Measurements from ENCODE around the gene ZHX3.

Gene ZHX3

GRCh38 chr20:41167118-41167470 is 150.4 kb downstream of the ZHX3 start:
- CTCF ChIA-PET = interaction anchor here (0.6 to 2.0 kb wide), 3 partner anchors 66 to 224 kb away, joined by 4 to 9 read pairs (median 5); partner anchors contain the start of gene LPIN3
- H3K27ac ChIP-seq = peak overlapping the region; percentile 76
- POLR2A ChIA-PET (ENCODE audit: low non-redundant PET) = no interaction called here
- TF ChIP-seq, protein P1, sequence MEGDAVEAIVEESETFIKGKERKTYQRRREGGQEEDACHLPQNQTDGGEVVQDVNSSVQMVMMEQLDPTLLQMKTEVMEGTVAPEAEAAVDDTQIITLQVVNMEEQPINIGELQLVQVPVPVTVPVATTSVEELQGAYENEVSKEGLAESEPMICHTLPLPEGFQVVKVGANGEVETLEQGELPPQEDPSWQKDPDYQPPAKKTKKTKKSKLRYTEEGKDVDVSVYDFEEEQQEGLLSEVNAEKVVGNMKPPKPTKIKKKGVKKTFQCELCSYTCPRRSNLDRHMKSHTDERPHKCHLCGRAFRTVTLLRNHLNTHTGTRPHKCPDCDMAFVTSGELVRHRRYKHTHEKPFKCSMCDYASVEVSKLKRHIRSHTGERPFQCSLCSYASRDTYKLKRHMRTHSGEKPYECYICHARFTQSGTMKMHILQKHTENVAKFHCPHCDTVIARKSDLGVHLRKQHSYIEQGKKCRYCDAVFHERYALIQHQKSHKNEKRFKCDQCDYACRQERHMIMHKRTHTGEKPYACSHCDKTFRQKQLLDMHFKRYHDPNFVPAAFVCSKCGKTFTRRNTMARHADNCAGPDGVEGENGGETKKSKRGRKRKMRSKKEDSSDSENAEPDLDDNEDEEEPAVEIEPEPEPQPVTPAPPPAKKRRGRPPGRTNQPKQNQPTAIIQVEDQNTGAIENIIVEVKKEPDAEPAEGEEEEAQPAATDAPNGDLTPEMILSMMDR (conservative IDR thresholded peaks at IDR 0.05; ENCODE audit: low read depth) = no peak
- no peak for DNase-seq (ENCODE audit: low spot score)

DNA sequence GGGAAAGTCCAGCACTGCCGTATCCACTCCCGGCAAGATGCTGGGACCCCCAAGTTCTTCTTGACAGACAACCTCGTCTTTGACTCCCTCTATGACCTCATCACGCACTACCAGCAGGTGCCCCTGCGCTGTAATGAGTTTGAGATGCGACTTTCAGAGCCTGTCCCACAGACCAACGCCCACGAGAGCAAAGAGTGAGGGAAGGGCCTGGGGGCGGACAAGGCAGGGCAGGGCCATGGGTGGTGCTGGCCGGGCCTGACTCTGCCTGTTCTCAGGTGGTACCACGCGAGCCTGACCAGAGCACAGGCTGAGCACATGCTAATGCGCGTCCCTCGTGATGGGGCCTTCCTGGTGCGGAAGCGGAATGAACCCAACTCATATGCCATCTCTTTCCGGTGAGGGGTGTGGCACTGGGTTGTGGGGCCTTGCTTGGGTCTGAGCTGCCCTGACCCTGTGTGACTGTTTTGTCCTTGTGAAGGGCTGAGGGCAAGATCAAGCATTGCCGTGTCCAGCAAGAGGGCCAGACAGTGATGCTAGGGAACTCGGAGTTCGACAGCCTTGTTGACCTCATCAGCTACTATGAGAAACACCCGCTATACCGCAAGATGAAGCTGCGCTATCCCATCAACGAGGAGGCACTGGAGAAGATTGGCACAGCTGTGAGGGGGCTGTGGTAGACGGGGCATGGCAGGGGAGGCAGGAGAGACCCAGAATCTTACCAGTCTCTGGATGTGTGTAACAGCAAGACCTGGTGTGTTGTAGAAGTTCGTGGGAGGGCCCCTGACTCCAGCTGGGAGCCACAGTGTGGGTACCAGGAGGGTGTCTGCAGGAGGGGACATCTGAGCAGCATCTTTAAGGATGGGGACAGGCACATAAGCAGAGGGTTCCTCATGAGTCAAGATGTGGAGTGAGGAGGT is 151.1 kb downstream of the ZHX3 start:
- ChIA-PET CTCF (interaction anchor here (1.6 to 2.0 kb wide), 2 partner anchors 66 to 174 kb away, joined by 4 to 9 read pairs; partner anchors contain the start of gene LPIN3), POLR2A (ENCODE audit: low non-redundant PET) (no interaction called here)
- no peak for DNase-seq (ENCODE audit: low spot score)
- TF ChIP-seq, protein P1 (conservative IDR thresholded peaks at IDR 0.05; ENCODE audit: low read depth) = no peak
- H3K27ac ChIP-seq = peak overlapping the region; percentile 76

- POLR2A ChIA-PET (ENCODE audit: low non-redundant PET) = no interaction called here
- peak overlapping the region; percentile 3; the same call in 1 of the 2 replicates for H3K27ac ChIP-seq
- TF ChIP-seq, protein P1 (conservative IDR thresholded peaks at IDR 0.05; ENCODE audit: low read depth) = no peak
- DNase-seq (ENCODE audit: low spot score) = no peak
- CTCF ChIA-PET = interaction anchor here (1.1 kb wide), 1 partner anchor 8 kb away, joined by 4 read pairs; no protein-coding TSS in a partner anchor
Measured at GRCh38 chr20:41165001-41165882, 152.3 kb downstream of the ZHX3 start.

GRCh38 chr20:41163821-41164220 is 153.7 kb downstream of the ZHX3 start:
- ChIA-PET CTCF (interaction anchor here (0.8 to 1.6 kb wide), 4 partner anchors 9 to 177 kb away, joined by 4 to 9 read pairs (median 6); partner anchors contain the start of gene LPIN3), POLR2A (ENCODE audit: low non-redundant PET) (no interaction called here)
- no peak for DNase-seq (ENCODE audit: low spot score)
- no peak overlapping the region for H3K27ac ChIP-seq
- TF ChIP-seq, protein P1 (conservative IDR thresholded peaks at IDR 0.05; ENCODE audit: low read depth) = no peak

GRCh38 chr20:41162396-41162795 is 155.1 kb downstream of the ZHX3 start:
- no peak for DNase-seq (ENCODE audit: low spot score)
- CTCF ChIA-PET = interaction anchor here (1.1 to 3.1 kb wide), 4 partner anchors 11 to 178 kb away, joined by 3 to 10 read pairs (median 8); partner anchors contain the start of gene LPIN3
- TF ChIP-seq, protein P1 (conservative IDR thresholded peaks at IDR 0.05; ENCODE audit: low read depth) = no peak
- POLR2A ChIA-PET (ENCODE audit: low non-redundant PET) = no interaction called here
- 0 out of 2 replicates have a peak overlapping the region, but pooled peaks have one; percentile 7 for H3K27ac ChIP-seq

DNA sequence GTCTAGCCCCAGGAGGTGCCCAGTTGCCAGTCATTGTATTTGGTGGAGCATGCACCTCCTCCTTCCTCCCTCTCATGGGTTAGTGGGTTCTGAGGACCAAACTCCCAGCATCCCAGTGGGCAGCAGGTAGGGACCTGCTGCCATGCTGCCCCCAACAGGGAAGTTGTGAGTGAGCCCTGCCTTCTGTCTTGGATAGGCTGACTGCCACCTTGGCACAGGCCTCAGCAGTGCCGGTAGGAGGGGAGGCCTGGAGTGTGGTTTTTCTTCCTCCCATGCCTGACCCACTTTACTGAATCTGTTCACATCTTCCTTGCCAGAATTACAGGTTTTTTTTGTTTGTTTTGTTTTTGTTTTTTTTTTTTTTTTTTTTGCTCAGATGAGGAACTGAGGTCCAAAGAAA is 155.6 kb downstream of the ZHX3 start:
- no peak for DNase-seq (ENCODE audit: low spot score)
- POLR2A ChIA-PET (ENCODE audit: low non-redundant PET) = interaction anchor here (0.5 kb wide), 1 partner anchor 153 kb away, joined by 10 read pairs; no protein-coding TSS in a partner anchor
- H3K27ac ChIP-seq = peak overlapping the region; percentile 12; the same call in 1 of the 2 replicates
- CTCF ChIA-PET = interaction anchor here (3.1 kb wide), 1 partner anchor 11 kb away, joined by 10 read pairs; no protein-coding TSS in a partner anchor
- TF ChIP-seq, protein P1 (conservative IDR thresholded peaks at IDR 0.05; ENCODE audit: low read depth) = no peak
